22Rv1 (cell line): ENCODE results near the gene PLCB4.

Experiments
- H3K27ac ChIP-seq: fragments of 450-650 bp; 2 replicates; pipeline ENCODE4 v1.5.1; 2017
- ZFX ChIP-seq: fragments of 450-650 bp; IDR thresholded peaks from 2 replicates; pipeline ENCODE4 v1.6.1; 2017; ENCODE audit warnings: antibody characterized with exemption, borderline replicate concordance
- TF ChIP-seq, protein P1 (sequence below): fragments of 450-650 bp; IDR thresholded peaks from 2 replicates; pipeline ENCODE4 v1.5.1; 2017; ENCODE audit warnings: mild to moderate bottlenecking

The PLCB4 gene

DNA sequence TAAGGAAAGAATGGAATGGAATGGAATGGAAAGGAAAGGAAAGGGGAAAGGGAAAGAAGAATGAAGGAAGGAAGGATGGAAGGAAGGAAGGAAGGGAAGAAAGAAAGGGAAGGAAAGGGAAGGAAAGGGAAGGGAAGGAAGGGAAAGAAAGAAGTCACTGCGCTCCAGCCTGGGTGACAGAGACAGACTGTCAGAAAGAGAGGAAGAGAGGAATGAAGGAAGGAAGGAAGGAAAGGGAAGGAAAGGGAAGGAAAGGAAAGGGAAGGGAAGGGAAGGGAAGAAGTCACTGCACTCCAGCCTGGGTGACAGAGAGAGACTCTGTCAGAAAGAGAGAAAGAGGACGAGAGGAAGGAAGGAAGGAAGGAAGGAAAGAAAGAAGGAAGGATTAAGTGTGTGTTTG lies 224.3 kb downstream of the PLCB4 start:
- no peak for TF ChIP-seq ZFX
- TF ChIP-seq, protein P1, sequence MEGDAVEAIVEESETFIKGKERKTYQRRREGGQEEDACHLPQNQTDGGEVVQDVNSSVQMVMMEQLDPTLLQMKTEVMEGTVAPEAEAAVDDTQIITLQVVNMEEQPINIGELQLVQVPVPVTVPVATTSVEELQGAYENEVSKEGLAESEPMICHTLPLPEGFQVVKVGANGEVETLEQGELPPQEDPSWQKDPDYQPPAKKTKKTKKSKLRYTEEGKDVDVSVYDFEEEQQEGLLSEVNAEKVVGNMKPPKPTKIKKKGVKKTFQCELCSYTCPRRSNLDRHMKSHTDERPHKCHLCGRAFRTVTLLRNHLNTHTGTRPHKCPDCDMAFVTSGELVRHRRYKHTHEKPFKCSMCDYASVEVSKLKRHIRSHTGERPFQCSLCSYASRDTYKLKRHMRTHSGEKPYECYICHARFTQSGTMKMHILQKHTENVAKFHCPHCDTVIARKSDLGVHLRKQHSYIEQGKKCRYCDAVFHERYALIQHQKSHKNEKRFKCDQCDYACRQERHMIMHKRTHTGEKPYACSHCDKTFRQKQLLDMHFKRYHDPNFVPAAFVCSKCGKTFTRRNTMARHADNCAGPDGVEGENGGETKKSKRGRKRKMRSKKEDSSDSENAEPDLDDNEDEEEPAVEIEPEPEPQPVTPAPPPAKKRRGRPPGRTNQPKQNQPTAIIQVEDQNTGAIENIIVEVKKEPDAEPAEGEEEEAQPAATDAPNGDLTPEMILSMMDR: no peak
- no peak overlapping the region for H3K27ac ChIP-seq

DNA sequence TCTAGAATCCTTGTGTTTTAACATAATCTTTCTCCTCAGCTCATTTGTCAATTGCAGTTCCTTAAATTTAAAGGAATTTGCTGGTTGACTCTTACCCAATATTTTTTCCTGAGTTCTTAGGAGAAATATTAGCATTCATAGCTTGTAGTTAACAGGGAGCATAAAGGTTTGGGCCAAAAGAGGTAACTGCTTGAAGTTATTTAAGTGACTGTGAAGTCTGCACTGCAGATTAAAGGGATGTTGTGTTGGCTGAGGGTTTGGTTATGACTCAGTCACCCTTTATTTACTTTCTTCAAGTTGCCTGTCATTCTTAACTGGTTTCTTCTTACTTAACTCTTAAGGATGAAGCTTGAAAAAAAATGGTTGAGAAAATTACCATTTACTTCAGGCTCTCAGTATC lies 225.2 kb downstream of the PLCB4 start:
- H3K27ac ChIP-seq: no peak overlapping the region
- TF ChIP-seq, protein P1: no peak
- TF ChIP-seq ZFX: no peak

DNA sequence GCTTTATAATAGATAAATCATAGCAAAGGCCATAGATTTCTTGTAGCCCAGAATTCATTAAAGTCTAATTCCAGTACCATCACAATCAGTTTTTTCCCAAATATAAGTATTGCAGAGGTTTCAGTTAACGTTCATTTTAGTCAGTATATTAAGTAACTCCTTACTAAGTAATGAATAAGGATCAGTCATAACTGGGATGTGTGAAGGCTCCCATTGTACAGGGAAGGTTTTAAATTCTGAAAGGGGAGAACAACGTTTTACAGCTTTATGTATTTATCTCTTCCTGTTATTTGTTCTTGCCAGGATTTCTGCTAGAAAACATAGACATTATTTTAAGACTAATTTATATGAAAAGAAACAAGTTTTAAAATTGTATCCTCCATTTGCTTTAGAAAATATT lies 230.0 kb downstream of the PLCB4 start:
- H3K27ac ChIP-seq: no peak overlapping the region

DNA sequence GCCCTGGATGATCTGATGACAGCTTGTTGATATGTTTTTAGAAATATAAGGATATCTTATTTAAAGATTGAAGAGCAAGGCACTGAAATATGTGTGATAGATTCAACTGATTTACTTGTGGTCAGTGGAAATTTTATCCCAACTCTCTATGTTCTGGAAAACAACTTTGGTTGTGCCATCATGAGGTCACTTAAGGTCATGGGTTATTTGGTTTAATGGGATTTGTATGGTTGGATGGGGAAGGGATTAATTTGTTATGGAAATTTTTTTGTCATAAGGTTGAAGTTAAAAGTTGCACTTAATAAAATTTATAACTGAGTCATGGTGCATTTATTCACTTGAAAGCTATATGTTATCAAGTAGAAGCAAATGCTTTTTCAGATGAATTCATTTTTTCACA lies 231.2 kb downstream of the PLCB4 start:
- no peak for TF ChIP-seq ZFX
- TF ChIP-seq, protein P1: no peak

More for the DNA sequence above, 230.0 kb downstream of the PLCB4 start:
- no peak for TF ChIP-seq ZFX
- TF ChIP-seq, protein P1: no peak

DNA sequence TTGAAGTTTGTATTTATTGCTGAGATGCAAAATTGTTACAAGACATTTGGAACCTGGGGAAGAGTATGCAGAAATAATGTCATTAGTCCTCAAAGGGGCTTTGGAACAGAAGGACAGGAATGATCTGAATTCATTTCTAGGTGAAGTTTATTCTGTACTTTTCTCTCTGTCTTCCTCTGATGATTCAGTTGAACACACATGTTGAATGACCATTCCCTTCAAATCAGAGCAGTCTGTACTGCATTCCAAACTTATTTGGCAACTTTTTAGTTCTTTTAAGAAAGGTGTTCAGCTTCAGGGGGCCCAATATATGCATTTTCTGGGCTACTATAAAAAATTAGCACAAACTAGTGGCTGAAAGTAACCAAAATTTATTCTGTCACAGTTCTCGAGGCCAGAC lies 231.6 kb downstream of the PLCB4 start:
- TF ChIP-seq ZFX: no peak
- TF ChIP-seq, protein P1: no peak
- no peak overlapping the region for H3K27ac ChIP-seq

More for the DNA sequence above, 231.2 kb downstream of the PLCB4 start:
- no peak overlapping the region for H3K27ac ChIP-seq

DNA sequence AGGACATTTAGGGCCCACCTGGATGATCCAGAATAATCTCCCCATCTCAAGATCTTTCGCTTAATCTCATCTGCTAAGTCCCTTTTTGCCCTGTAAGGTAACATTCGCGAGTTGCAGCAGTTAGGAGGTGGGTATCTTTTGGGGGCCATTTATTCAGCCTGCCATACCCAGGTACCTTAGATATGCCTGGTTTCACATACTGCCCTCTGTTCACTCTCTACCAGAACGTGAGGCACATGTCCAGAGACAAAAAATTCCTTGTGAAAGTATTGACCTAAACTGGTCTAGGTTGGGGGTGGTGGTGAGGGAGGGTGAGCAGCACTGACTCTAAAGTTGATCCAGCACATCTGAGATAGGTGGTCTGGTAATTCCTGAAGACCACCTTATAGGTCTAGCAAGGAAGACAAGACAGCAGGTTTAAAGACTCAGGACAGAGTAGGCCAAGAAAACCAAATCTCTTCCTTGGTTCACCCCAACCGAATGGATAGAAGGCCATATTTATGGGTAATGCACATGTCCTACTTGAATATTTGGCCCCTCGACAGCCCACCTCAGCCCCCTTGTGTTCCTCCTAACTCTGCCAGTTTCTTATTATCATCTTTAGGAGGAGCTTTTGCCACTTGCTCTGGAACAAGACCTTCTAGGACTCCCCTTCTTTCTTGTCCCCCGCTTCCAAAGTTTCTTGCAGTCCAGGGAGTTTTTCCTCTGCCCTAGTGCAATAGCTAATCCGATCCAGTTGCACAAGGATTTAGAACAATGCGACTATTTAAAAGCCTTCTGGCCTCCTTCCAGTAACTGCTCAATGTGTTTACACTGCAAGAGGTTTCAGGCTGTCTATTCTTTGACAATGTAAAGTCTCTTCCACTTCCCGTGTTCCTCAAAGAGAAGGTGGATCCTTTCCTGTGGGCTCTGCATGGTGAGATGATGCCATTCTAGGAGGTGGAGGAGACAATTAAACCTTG lies 232.5 kb downstream of the PLCB4 start:
- no peak for TF ChIP-seq ZFX
- TF ChIP-seq, protein P1: no peak
- H3K27ac ChIP-seq: peak overlapping the region; percentile 59

DNA sequence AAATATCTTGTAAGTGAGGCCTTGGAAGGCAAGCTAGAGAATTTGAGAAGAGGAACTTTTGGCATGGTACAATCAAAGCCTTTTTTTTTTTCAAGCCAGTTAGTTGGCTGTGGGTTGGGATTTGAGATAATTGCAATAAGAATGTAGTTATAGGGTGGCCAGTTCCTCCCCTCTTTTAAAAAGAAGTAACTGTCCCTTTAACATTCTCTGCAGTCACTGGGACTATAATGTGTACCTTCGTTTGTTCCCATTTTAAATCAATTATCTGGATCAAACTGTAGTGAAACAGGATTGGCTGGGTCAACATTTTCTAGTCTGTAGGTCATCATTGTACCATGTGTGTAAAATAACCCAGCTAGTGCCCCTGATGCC lies 233.2 kb downstream of the PLCB4 start:
- peak overlapping the region; percentile 59 for H3K27ac ChIP-seq
- TF ChIP-seq, protein P1: no peak
- no peak for TF ChIP-seq ZFX
